Measurements from ENCODE around the gene FHIT.

GRCh38 chr3:61094608-61095007, 156.6 kb downstream of the FHIT start:
- TF ChIP-seq, protein P1, sequence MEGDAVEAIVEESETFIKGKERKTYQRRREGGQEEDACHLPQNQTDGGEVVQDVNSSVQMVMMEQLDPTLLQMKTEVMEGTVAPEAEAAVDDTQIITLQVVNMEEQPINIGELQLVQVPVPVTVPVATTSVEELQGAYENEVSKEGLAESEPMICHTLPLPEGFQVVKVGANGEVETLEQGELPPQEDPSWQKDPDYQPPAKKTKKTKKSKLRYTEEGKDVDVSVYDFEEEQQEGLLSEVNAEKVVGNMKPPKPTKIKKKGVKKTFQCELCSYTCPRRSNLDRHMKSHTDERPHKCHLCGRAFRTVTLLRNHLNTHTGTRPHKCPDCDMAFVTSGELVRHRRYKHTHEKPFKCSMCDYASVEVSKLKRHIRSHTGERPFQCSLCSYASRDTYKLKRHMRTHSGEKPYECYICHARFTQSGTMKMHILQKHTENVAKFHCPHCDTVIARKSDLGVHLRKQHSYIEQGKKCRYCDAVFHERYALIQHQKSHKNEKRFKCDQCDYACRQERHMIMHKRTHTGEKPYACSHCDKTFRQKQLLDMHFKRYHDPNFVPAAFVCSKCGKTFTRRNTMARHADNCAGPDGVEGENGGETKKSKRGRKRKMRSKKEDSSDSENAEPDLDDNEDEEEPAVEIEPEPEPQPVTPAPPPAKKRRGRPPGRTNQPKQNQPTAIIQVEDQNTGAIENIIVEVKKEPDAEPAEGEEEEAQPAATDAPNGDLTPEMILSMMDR (IDR thresholded peaks at IDR 0.05), result no peak
- no peak for TF ChIP-seq POLR2AphosphoS5 (IDR thresholded peaks at IDR 0.05)
- TF ChIP-seq POLR2A (IDR thresholded peaks at IDR 0.05), result no peak
- TF ChIP-seq EP300 (IDR thresholded peaks at IDR 0.05), result no peak

Measured in suprapubic skin (tissue), 4 donors.